DND-41 (cell line): ENCODE measurements around the gene FOXN3.

Experiments used
- CTCF ChIP-seq: IDR thresholded peaks from 2 replicates; pipeline ENCODE4 v1.5.1; 2012; ENCODE audit warnings: borderline replicate concordance, low read length, moderate library complexity, mild to moderate bottlenecking; ENCODE audit not compliant: poor library complexity, severe bottlenecking; ENCODE audit errors: extremely low read depth
- EZH2 ChIP-seq: IDR thresholded peaks from 3 replicates; pipeline ENCODE4 v1.6.1; 2012; ENCODE audit warnings: borderline replicate concordance, low read depth, mild to moderate bottlenecking, moderate library complexity, low read length, inconsistent platforms; ENCODE audit not compliant: severe bottlenecking

- TF ChIP-seq CTCF (no peak), EZH2 (no peak)
These were observed 10.1 kb downstream of the FOXN3 start for GRCh38 chr14:89406941-89407340.
